Measurements from ENCODE around the gene PAX1.

PAX1 gene

GRCh38 chr20:21704408-21705385 is 767 bp upstream of the PAX1 start:
- DNase-seq (ENCODE audit: extremely low spot score): no peak
- CTCF ChIA-PET: interaction anchor here (0.6 to 1.1 kb wide), 2 partner anchors 13 to 1009 kb away, joined by 3 to 4 read pairs; no protein-coding TSS in a partner anchor
- TF ChIP-seq CTBP1 (IDR thresholded peaks at IDR 0.05; ENCODE audit: borderline replicate concordance) (no peak), SUZ12 (IDR thresholded peaks at IDR 0.05) (no peak), TARDBP (IDR thresholded peaks at IDR 0.05) (no peak), ARNT (IDR thresholded peaks at IDR 0.05) (no peak), NFRKB (IDR thresholded peaks at IDR 0.05) (no peak), FOXA1 (IDR thresholded peaks at IDR 0.05) (no peak), PKNOX1 (IDR thresholded peaks at IDR 0.05) (no peak), FOXK2 (IDR thresholded peaks at IDR 0.05) (no peak)
- POLR2A ChIA-PET: interaction anchor here (1.0 kb wide), 1 partner anchor 10 kb away, joined by 3 read pairs; no protein-coding TSS in a partner anchor

DNA sequence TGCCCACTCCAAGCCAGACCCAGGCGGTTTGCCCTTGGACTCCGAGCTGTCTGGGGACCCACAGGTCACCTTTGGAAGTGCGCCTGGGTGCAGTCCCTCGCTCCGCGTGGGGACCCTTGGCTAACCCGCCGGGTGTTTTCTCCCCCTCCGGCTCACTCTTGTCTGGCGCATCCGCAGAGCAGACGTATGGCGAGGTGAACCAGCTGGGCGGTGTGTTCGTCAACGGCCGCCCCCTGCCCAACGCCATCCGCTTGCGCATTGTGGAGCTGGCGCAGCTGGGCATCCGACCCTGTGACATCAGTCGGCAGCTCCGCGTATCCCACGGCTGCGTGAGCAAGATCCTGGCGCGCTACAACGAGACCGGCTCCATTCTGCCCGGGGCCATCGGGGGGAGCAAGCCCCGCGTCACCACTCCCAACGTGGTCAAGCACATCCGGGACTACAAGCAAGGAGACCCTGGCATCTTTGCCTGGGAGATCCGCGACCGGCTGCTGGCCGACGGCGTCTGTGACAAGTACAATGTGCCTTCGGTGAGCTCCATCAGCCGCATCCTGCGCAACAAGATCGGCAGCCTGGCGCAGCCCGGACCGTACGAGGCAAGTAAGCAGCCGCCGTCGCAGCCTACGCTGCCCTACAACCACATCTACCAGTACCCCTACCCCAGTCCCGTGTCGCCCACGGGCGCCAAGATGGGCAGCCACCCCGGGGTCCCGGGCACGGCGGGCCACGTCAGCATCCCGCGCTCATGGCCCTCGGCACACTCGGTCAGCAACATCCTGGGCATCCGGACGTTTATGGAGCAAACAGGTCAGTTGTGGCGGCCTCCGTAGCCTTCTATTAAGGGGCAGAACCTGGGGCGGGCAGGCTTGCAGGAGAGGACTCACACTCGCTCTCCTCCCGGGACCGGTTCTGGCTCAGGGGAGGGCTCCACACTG is 1.1 kb downstream of the PAX1 start:
- ChIA-PET CTCF (interaction anchor here (0.6 to 1.5 kb wide), 4 partner anchors 11 to 1836 kb away, joined by 3 to 9 read pairs (median 4); no protein-coding TSS in a partner anchor), POLR2A (interaction anchor here (1.2 kb wide), 1 partner anchor 13 kb away, joined by 3 read pairs; no protein-coding TSS in a partner anchor)
- TF ChIP-seq FOXM1 (IDR thresholded peaks at IDR 0.05; ENCODE audit: borderline replicate concordance): no peak
- no peak for DNase-seq (ENCODE audit: extremely low spot score)

- POLR2A ChIA-PET: no interaction called here
These were observed 1.8 kb downstream of the PAX1 start for GRCh38 chr20:21707267-21707666.

DNA sequence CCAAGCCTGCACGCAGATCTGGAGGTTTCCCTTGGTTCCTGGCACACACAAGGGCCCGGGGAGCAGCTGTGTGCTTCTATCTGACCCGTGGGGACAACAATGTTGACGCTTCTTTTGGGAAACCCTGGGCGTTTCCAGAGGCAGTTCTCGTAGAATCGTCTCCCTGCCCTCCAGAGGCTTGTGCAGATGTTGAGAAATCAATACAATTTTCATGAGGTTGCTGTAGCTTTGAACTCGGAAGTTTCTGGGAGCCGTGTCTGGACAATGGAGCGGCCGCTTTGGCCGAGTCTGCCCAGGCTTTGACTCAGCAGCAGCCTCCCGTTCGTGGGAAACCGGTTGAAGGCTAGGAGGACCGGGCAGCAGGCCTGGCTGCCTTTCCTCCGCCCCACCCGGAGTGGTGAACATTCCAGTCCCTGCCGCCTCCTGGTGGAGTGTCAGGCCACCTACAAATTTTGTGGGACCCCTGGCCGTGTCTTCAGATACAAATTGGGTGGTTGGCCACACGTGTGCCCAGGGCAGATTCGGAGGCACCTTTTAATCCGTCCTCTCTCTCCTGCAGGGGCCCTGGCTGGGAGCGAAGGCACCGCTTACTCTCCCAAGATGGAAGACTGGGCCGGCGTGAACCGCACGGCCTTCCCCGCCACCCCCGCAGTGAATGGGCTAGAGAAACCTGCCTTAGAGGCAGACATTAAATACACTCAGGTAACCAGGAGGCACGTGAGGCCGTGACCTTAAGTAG is 2.7 kb downstream of the PAX1 start:
- DNase-seq (ENCODE audit: extremely low spot score): no peak
- ChIA-PET POLR2A (no interaction called here), CTCF (no interaction called here)
- no peak for TF ChIP-seq BHLHE40 (IDR thresholded peaks at IDR 0.05; ENCODE audit: borderline replicate concordance)
- TF ChIP-seq FOXM1 (IDR thresholded peaks at IDR 0.05; ENCODE audit: borderline replicate concordance): no peak
- no peak for TF ChIP-seq CTBP1 (IDR thresholded peaks at IDR 0.05; ENCODE audit: borderline replicate concordance)
- no peak for TF ChIP-seq ELF4 (IDR thresholded peaks at IDR 0.05)
- no peak for TF ChIP-seq FOXA1 (IDR thresholded peaks at IDR 0.05)

More at GRCh38 chr20:21707267-21707666, 1.8 kb downstream of the PAX1 start:
- CTCF ChIA-PET: interaction anchor here (1.5 kb wide), 1 partner anchor 12 kb away, joined by 9 read pairs; no protein-coding TSS in a partner anchor
- TF ChIP-seq SP1 (IDR thresholded peaks at IDR 0.05): no peak
- TF ChIP-seq SUZ12 (IDR thresholded peaks at IDR 0.05): no peak
- no peak for TF ChIP-seq HDGF (IDR thresholded peaks at IDR 0.05; ENCODE audit: borderline replicate concordance)
- no peak for TF ChIP-seq LEF1 (IDR thresholded peaks at IDR 0.05; ENCODE audit: borderline replicate concordance)
- TF ChIP-seq L3MBTL2 (conservative IDR thresholded peaks at IDR 0.05): no peak
- no peak for TF ChIP-seq NFRKB (IDR thresholded peaks at IDR 0.05)
- no peak for TF ChIP-seq FOXK2 (IDR thresholded peaks at IDR 0.05)
- no peak for DNase-seq (ENCODE audit: extremely low spot score)

GRCh38 chr20:21708738-21709534 is 3.5 kb downstream of the PAX1 start:
- ChIA-PET POLR2A (no interaction called here), CTCF (no interaction called here)
- TF ChIP-seq ARNT (IDR thresholded peaks at IDR 0.05): no peak
- no peak for TF ChIP-seq CTBP1 (IDR thresholded peaks at IDR 0.05; ENCODE audit: borderline replicate concordance)
- no peak for TF ChIP-seq BHLHE40 (IDR thresholded peaks at IDR 0.05; ENCODE audit: borderline replicate concordance)
- no peak for TF ChIP-seq HDGF (IDR thresholded peaks at IDR 0.05; ENCODE audit: borderline replicate concordance)
- TF ChIP-seq L3MBTL2 (conservative IDR thresholded peaks at IDR 0.05): no peak
- no peak for TF ChIP-seq FOXA1 (IDR thresholded peaks at IDR 0.05)

GRCh38 chr20:21709535-21709904 is 4.1 kb downstream of the PAX1 start:
- CTCF ChIA-PET: no interaction called here
- POLR2A ChIA-PET: no interaction called here
- TF ChIP-seq ZNF384 (IDR thresholded peaks at IDR 0.05) (no peak), TARDBP (IDR thresholded peaks at IDR 0.05) (no peak), FOXA1 (IDR thresholded peaks at IDR 0.05) (no peak), CTBP1 (IDR thresholded peaks at IDR 0.05; ENCODE audit: borderline replicate concordance) (no peak), ELF4 (IDR thresholded peaks at IDR 0.05) (no peak), ARNT (IDR thresholded peaks at IDR 0.05) (no peak), PKNOX1 (IDR thresholded peaks at IDR 0.05) (no peak), BHLHE40 (IDR thresholded peaks at IDR 0.05; ENCODE audit: borderline replicate concordance) (no peak), FOXM1 (IDR thresholded peaks at IDR 0.05; ENCODE audit: borderline replicate concordance) (no peak), NFRKB (IDR thresholded peaks at IDR 0.05) (no peak), L3MBTL2 (conservative IDR thresholded peaks at IDR 0.05) (no peak), SP1 (IDR thresholded peaks at IDR 0.05) (no peak), HDGF (IDR thresholded peaks at IDR 0.05; ENCODE audit: borderline replicate concordance) (no peak), LEF1 (IDR thresholded peaks at IDR 0.05; ENCODE audit: borderline replicate concordance) (no peak), FOXK2 (IDR thresholded peaks at IDR 0.05) (no peak), SUZ12 (IDR thresholded peaks at IDR 0.05) (no peak)
- DNase-seq (ENCODE audit: extremely low spot score): no peak

More at GRCh38 chr20:21708738-21709534, 3.5 kb downstream of the PAX1 start:
- DNase-seq (ENCODE audit: extremely low spot score): no peak

Measured in HEK293T (cell line).